Activated CD8-positive, alpha-beta memory T cell treated with anti-CD3 and anti-CD28 coated beads for 36 hours (primary cell): ENCODE data around the gene GRAMD1B. TPM values are rescaled to one million over a fixed set of nuclear protein-coding genes. Genes with fewer than 3 reads are reported as not detected.
"Not testable (repeated sequence)": the region's sequence is repeated elsewhere in the genome, so short reads cannot be mapped to it uniquely, and the experiment has no call there.

Experiments used
- CTCF ChIA-PET: fragments of 350-600 bp; sonication (Branson Sonifier 250); formaldehyde crosslinking; loops from one replicate; lab custom pipeline; 2021; ENCODE audit warnings: antibody characterized with exemption; lab: Charles Lee
- POLR2A ChIA-PET: fragments of 350-600 bp; sonication (Branson Sonifier 250); formaldehyde crosslinking; loops from one replicate; lab custom pipeline; 2021; ENCODE audit warnings: antibody characterized with exemption; lab: Charles Lee
- total RNA-seq, 2 experiments: library from RNA; stranded (reverse); gene quantifications; one replicate each; pipeline ENCODE4 v1.2.3, GENCODE V29; 2021

Gene GRAMD1B
- total RNA-seq, 2 experiments from 2014 or later = 39.4 to 42.0 TPM

- ChIA-PET CTCF (interaction anchor here (0.5 to 1.5 kb wide), 4 partner anchors 8 to 69 kb away, joined by 3 to 4 read pairs (median 4); no protein-coding TSS in a partner anchor), POLR2A (interaction anchor here (0.5 kb wide), 1 partner anchor 210 kb away, joined by 5 read pairs; no protein-coding TSS in a partner anchor)
Observed at GRCh38 chr11:123511037-123511870, 81.2 kb downstream of the GRAMD1B start.

- CTCF ChIA-PET = interaction anchor here (0.7 kb wide), 1 partner anchor 192 kb away, joined by 5 read pairs; no protein-coding TSS in a partner anchor
- POLR2A ChIA-PET = not testable (repeated sequence)
Observed at GRCh38 chr11:123513309-123513708, 83.2 kb downstream of the GRAMD1B start.

GRCh38 chr11:123516238-123516637 is 86.2 kb downstream of the GRAMD1B start:
- CTCF ChIA-PET = interaction anchor here (0.7 to 2.3 kb wide), 5 partner anchors 11 to 65 kb away, joined by 3 to 5 read pairs (median 4); no protein-coding TSS in a partner anchor

GRCh38 chr11:123517559-123518364 is 87.7 kb downstream of the GRAMD1B start:
- POLR2A ChIA-PET = interaction anchor here (0.6 kb wide), 1 partner anchor 211 kb away, joined by 4 read pairs; no protein-coding TSS in a partner anchor
- CTCF ChIA-PET = interaction anchor here (1.3 to 2.3 kb wide), 3 partner anchors 9 to 37 kb away, joined by 3 to 7 read pairs (median 5); no protein-coding TSS in a partner anchor

More at GRCh38 chr11:123516238-123516637, 86.2 kb downstream of the GRAMD1B start:
- POLR2A ChIA-PET = interaction anchor here (0.6 kb wide), 1 partner anchor 60 kb away, joined by 5 read pairs; no protein-coding TSS in a partner anchor

GRCh38 chr11:123518496-123519054 is 88.5 kb downstream of the GRAMD1B start:
- CTCF ChIA-PET = interaction anchor here (0.5 to 2.3 kb wide), 4 partner anchors 8 to 429 kb away, joined by 3 to 7 read pairs (median 4); no protein-coding TSS in a partner anchor
- POLR2A ChIA-PET = no interaction called here

- CTCF ChIA-PET = interaction anchor here (0.5 to 1.9 kb wide), 3 partner anchors 33 to 429 kb away, joined by 3 to 7 read pairs (median 3); no protein-coding TSS in a partner anchor
- POLR2A ChIA-PET = no interaction called here
Observed at GRCh38 chr11:123519055-123519796, 89.2 kb downstream of the GRAMD1B start.

- POLR2A ChIA-PET = no interaction called here
Observed at GRCh38 chr11:123519797-123520193, 89.7 kb downstream of the GRAMD1B start.

GRCh38 chr11:123520476-123520875 is 90.4 kb downstream of the GRAMD1B start:
- CTCF ChIA-PET = interaction anchor here (1.5 kb wide), 1 partner anchor 9 kb away, joined by 4 read pairs; no protein-coding TSS in a partner anchor

More at GRCh38 chr11:123519797-123520193, 89.7 kb downstream of the GRAMD1B start:
- CTCF ChIA-PET = interaction anchor here (1.9 kb wide), 1 partner anchor 35 kb away, joined by 7 read pairs; no protein-coding TSS in a partner anchor

GRCh38 chr11:123521001-123521400 is 90.9 kb downstream of the GRAMD1B start:
- ChIA-PET POLR2A (no interaction called here), CTCF (interaction anchor here (1.5 kb wide), 1 partner anchor 10 kb away, joined by 4 read pairs; no protein-coding TSS in a partner anchor)

More at GRCh38 chr11:123520476-123520875, 90.4 kb downstream of the GRAMD1B start:
- POLR2A ChIA-PET = not testable (repeated sequence)

- CTCF ChIA-PET = no interaction called here
Observed at GRCh38 chr11:123521930-123522329, 91.9 kb downstream of the GRAMD1B start.

GRCh38 chr11:123523539-123523938 is 93.5 kb downstream of the GRAMD1B start:
- POLR2A ChIA-PET = no interaction called here
- CTCF ChIA-PET = no interaction called here

More at GRCh38 chr11:123521930-123522329, 91.9 kb downstream of the GRAMD1B start:
- POLR2A ChIA-PET = no interaction called here

GRCh38 chr11:123525097-123525496 is 95.0 kb downstream of the GRAMD1B start:
- ChIA-PET CTCF (no interaction called here), POLR2A (no interaction called here)

- ChIA-PET POLR2A (no interaction called here), CTCF (no interaction called here)
Observed at GRCh38 chr11:123525511-123525918, 95.4 kb downstream of the GRAMD1B start.

- POLR2A ChIA-PET = no interaction called here
- CTCF ChIA-PET = interaction anchor here (0.9 to 1.9 kb wide), 2 partner anchors 9 to 29 kb away, joined by 3 to 5 read pairs; no protein-coding TSS in a partner anchor
Observed at GRCh38 chr11:123526027-123526805, 96.1 kb downstream of the GRAMD1B start.

- CTCF ChIA-PET = interaction anchor here (0.9 to 1.9 kb wide), 2 partner anchors 9 to 28 kb away, joined by 3 to 5 read pairs; no protein-coding TSS in a partner anchor
- POLR2A ChIA-PET = no interaction called here
Observed at GRCh38 chr11:123526918-123527317, 96.8 kb downstream of the GRAMD1B start.

- POLR2A ChIA-PET = no interaction called here
- CTCF ChIA-PET = interaction anchor here (1.9 kb wide), 1 partner anchor 10 kb away, joined by 5 read pairs; no protein-coding TSS in a partner anchor
Observed at GRCh38 chr11:123527526-123527925, 97.5 kb downstream of the GRAMD1B start.

GRCh38 chr11:123527947-123528346 is 97.9 kb downstream of the GRAMD1B start:
- POLR2A ChIA-PET = no interaction called here
- CTCF ChIA-PET = interaction anchor here (1.9 kb wide), 1 partner anchor 10 kb away, joined by 5 read pairs; no protein-coding TSS in a partner anchor
